Measurements from ENCODE around the gene ITPK1. TPM values are rescaled to one million over a fixed set of nuclear protein-coding genes. Genes with fewer than 3 reads are reported as not detected.
A peak's percentile ranks its signal among the peaks of the same experiment; 100 is the strongest.

ITPK1 gene
- total and polyA plus RNA-seq, 2 experiments from 2014 or later, result 33.0 to 42.9 TPM

DNA sequence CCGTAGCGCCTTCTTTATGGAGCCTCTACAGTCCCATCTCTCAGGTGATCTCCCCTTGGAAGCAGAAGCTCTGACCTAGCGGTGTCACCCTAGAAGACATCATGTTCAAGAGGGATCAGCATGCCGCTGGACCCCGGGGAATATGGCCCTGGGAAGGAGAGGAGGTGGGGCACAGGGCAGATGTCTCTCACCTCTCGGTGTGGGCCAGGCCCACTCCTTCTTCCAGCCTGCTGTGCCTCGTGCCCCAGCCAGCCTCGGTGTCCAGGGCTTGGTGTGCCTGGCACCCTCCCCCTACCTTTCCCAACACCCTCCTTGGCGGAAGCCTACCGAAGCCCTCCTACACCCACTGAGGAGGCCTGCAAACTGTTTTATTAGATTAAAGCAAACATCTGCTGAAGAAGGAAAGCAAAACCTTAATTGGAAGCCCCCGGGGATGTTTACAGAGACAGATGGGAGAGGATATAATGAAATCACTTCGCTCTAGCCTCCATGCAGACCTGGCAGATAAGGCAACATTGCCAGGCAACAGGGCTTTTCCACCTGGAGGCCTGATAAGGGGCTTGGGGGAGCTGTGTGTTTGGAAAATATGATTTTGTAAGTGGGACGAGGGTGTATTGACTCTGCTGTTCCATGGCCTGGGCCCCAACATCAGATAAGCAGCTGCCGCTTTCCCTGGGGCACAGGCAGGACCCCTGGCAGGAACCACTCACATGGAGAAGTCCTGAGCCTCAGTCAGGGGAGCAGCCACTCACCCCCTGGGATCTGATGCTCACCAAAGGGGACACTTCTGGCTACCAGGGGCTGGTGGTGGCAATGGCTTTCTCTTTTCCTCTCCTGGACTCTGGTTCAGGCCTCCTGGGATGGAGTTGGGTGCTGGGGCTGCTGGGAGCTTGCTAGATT lies 198.4 kb downstream of the ITPK1 start:
- Histone ChIP-seq H3K4me3 (no peak overlapping the region), H3K36me3 (no peaks in the 10 kb centered on the region), H3K9me3 (ENCODE audit: low read depth) (no peaks in the 10 kb centered on the region), H3K4me1 (ENCODE audit: low read depth) (no peaks in the 10 kb centered on the region), H3K27ac (no peak overlapping the region), H3K27me3 (peaks cover 33% of the 10 kb centered on the region)
- TF ChIP-seq, protein P1, sequence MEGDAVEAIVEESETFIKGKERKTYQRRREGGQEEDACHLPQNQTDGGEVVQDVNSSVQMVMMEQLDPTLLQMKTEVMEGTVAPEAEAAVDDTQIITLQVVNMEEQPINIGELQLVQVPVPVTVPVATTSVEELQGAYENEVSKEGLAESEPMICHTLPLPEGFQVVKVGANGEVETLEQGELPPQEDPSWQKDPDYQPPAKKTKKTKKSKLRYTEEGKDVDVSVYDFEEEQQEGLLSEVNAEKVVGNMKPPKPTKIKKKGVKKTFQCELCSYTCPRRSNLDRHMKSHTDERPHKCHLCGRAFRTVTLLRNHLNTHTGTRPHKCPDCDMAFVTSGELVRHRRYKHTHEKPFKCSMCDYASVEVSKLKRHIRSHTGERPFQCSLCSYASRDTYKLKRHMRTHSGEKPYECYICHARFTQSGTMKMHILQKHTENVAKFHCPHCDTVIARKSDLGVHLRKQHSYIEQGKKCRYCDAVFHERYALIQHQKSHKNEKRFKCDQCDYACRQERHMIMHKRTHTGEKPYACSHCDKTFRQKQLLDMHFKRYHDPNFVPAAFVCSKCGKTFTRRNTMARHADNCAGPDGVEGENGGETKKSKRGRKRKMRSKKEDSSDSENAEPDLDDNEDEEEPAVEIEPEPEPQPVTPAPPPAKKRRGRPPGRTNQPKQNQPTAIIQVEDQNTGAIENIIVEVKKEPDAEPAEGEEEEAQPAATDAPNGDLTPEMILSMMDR (IDR thresholded peaks at IDR 0.05; ENCODE audit: low read depth, low read length), result no peak
- no peak for DNase-seq (ENCODE audit: low read depth in 1 of 2, low spot score in 1 of 2)

DNA sequence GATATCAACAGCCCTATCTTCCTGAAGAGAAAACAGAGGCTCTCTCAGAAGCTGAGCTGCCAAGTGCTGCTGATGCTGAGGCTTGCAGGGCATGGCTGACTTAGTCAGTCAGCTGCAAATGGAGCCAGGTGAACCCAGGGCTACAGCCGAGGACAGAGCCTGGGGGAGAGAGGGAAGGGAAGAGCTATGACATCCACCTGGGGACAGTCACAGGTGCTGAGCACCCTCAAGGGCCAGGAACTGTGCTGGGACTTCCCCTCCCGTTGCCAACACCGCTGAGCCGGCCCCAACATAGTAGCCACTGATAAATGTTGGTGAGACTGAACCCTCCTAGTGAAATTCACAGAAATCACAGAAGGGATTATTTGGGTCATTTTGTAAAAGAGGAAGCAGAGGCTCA lies 199.5 kb downstream of the ITPK1 start:
- H3K9me3 ChIP-seq (ENCODE audit: low read depth), result no peaks in the 10 kb centered on the region
- H3K4me3 ChIP-seq, result no peak overlapping the region
- DNase-seq (ENCODE audit: low read depth in 1 of 2, low spot score in 1 of 2), result no peak
- H3K27me3 ChIP-seq, result peaks cover 24% of the 10 kb centered on the region
- TF ChIP-seq, protein P1 (IDR thresholded peaks at IDR 0.05; ENCODE audit: low read depth, low read length), result no peak
- no peak overlapping the region for H3K27ac ChIP-seq
- H3K36me3 ChIP-seq, result no peaks in the 10 kb centered on the region
- H3K4me1 ChIP-seq (ENCODE audit: low read depth), result no peaks in the 10 kb centered on the region

DNA sequence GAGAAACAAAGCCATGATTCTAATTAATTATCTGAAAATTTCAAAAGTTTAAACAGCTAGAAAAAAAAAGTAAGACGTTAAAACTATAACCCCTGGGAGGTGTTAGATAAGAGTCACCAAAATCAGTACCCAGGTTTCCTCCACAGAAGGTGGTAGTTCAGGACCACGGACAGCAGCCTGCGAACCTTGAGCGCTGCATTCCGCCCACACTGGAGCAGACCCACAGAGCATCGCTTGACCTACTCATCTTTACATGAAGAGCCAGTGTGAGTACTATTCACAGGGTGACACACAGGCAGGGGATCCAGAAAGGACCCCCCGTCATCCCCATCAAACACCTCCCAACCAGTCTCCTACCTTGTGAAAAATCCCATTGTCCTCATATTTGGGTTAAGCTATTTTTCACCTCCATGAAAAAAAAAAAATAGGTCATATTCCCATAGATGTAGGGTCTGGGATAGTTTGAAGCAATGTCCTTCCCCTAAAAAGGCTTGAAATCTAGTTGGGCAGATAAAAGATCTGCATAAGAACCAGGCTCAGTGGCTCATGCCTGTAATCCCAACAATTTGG lies 201.6 kb downstream of the ITPK1 start:
- Histone ChIP-seq H3K4me3 (no peak overlapping the region), H3K9me3 (ENCODE audit: low read depth) (no peaks in the 10 kb centered on the region), H3K27ac (no peak overlapping the region), H3K4me1 (ENCODE audit: low read depth) (no peaks in the 10 kb centered on the region), H3K36me3 (no peaks in the 10 kb centered on the region), H3K27me3 (peaks cover 17% of the 10 kb centered on the region)
- peak; percentile 29 to 90 for DNase-seq (ENCODE audit: low read depth in 1 of 2, low spot score in 1 of 2)
- TF ChIP-seq, protein P1 (IDR thresholded peaks at IDR 0.05; ENCODE audit: low read depth, low read length), result no peak

DNA sequence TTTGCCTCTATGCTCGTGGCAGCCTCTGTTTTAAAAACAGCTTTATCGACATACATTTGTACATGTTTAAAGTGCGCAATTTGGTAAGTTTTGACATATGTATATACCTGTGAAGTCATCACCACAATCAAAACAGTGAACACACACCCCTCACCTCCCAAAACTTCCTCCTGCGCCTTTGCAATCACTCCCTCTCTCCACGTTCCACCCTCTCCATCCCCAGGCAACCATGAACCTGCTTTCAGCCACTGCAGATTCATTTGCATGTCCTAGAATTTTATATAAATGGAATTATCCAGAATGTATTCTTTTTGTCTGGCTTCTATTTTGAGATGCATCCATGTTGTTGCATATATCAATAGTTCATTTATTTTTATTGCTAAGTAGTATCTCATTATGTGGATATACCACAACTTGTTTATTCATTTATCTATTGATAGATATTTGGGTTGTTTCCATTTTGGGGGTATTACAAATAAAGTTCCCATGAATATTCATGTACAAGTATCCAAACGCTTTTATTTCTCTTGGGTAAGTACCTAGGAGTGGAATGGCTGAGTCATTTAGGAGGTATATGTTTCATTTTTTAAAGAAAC lies 208.3 kb downstream of the ITPK1 start:
- DNase-seq (ENCODE audit: low read depth in 1 of 2, low spot score in 1 of 2), result no peak
- H3K9me3 ChIP-seq (ENCODE audit: low read depth), result no peaks in the 10 kb centered on the region
- peaks cover 18% of the 10 kb centered on the region for H3K27me3 ChIP-seq
- no peak overlapping the region for H3K4me3 ChIP-seq
- TF ChIP-seq, protein P1 (IDR thresholded peaks at IDR 0.05; ENCODE audit: low read depth, low read length), result no peak
- H3K36me3 ChIP-seq, result no peaks in the 10 kb centered on the region
- no peaks in the 10 kb centered on the region for H3K4me1 ChIP-seq (ENCODE audit: low read depth)
- H3K27ac ChIP-seq, result no peak overlapping the region

DNA sequence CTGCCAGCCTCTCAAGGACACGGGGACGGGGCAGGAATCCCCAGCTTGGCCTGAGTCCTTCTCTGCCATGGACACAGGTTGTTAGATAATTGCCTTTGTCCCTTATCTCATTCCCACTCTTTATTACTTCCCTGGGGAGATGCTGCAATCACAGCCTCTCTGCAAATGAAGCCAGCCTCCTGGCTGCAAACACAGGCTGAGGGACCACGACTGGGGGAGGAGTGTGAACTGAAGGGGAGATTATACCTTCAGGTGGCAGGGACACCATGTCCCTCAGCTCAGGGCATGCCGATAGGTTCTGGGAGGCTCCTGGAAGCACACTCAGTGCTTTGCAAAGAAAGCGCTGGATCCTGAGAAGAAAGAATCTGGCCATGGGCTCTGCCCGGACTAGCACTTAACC lies 208.9 kb downstream of the ITPK1 start:
- TF ChIP-seq, protein P1 (IDR thresholded peaks at IDR 0.05; ENCODE audit: low read depth, low read length), result no peak

More for the DNA sequence above, 208.9 kb downstream of the ITPK1 start:
- Histone ChIP-seq H3K4me1 (ENCODE audit: low read depth) (no peaks in the 10 kb centered on the region), H3K9me3 (ENCODE audit: low read depth) (no peaks in the 10 kb centered on the region), H3K27me3 (peaks cover 24% of the 10 kb centered on the region), H3K27ac (no peak overlapping the region), H3K36me3 (no peaks in the 10 kb centered on the region), H3K4me3 (no peak overlapping the region)
- DNase-seq (ENCODE audit: low read depth in 1 of 2, low spot score in 1 of 2), result no peak
